B cell (primary cell): Measurements from ENCODE around the gene STAG1. TPM values are rescaled to one million over a fixed set of nuclear protein-coding genes. Genes with fewer than 3 reads are reported as not detected.

ENCODE experiments used
- ATAC-seq: fragments of 200-7000 bp; cut with Tn5 transposase; one replicate; pipeline ENCODE4 v1.10.0; 2021; ENCODE audit warnings: low read depth, mild to moderate bottlenecking, moderate number of reproducible peaks, moderate library complexity
- CTCF ChIA-PET: fragments of 350-600 bp; sonication (Branson Sonifier 250); formaldehyde crosslinking; loops from one replicate; lab custom pipeline; 2021; ENCODE audit warnings: antibody characterized with exemption, inconsistent platforms; lab: Charles Lee
- POLR2A ChIA-PET: fragments of 350-600 bp; sonication (Branson Sonifier 250); formaldehyde crosslinking; loops from one replicate; lab custom pipeline; 2021; ENCODE audit warnings: antibody characterized with exemption; lab: Charles Lee
- DNase-seq: peaks from one replicate; pipeline ENCODE4 v3.0.0; 2013
- H2AFZ ChIP-seq: 2 replicates; pipeline ENCODE4 v1.6.1; 2012; ENCODE audit warnings: mild to moderate bottlenecking, low read depth, low read length; ENCODE audit not compliant: insufficient read depth, poor library complexity, severe bottlenecking
- H3K27ac ChIP-seq, 2 donors: 1 replicate in 1 of 2; 2 replicates in 1 of 2; pipeline ENCODE4 v1.5.1; 2012 to 2013; ENCODE audit warnings: low read length in 2 of 2, mild to moderate bottlenecking in 2 of 2, moderate library complexity in 1 of 2
- H3K27me3 ChIP-seq, 4 experiments: fragments of 200-600 bp in 1 of 4; sonication (generic) in 1 of 4; replicated peaks in 1 of 4; 1 replicate in 2 of 4; 2 replicates in 2 of 4; pipeline versions ENCODE4 v1.6.1 to v1.7.0; 2013 to 2016; ENCODE audit warnings: low read length in 3 of 4, mild to moderate bottlenecking in 2 of 4, mixed read lengths in 1 of 4, moderate library complexity in 1 of 4; ENCODE audit not compliant: insufficient read depth in 4 of 4, control insufficient read depth in 3 of 4; ENCODE audit errors: control extremely low read depth in 1 of 4
- H3K36me3 ChIP-seq, 2 experiments: replicated peaks in 1 of 2; 1 replicate in 1 of 2; 2 replicates in 1 of 2; pipeline versions ENCODE4 v1.6.1 to v1.7.1; 2013; ENCODE audit warnings: low read length in 1 of 2; ENCODE audit not compliant: insufficient read depth in 2 of 2, control insufficient read depth in 1 of 2; ENCODE audit errors: control extremely low read depth in 1 of 2, extremely low read depth in 1 of 2
- H3K4me1 ChIP-seq, 2 donors: fragments of 200-600 bp in 1 of 2; sonication (generic) in 1 of 2; 1 replicate in 1 of 2; 2 replicates in 1 of 2; pipeline versions ENCODE4 v1.5.1 to v1.6.1; 2013 to 2017; ENCODE audit warnings: low read length in 2 of 2; ENCODE audit not compliant: control insufficient read depth in 2 of 2, insufficient read depth in 2 of 2
- H3K4me2 ChIP-seq: replicated peaks from 2 replicates; pipeline ENCODE3; 2012; ENCODE audit warnings: mild to moderate bottlenecking, low read depth, low read length; ENCODE audit not compliant: poor library complexity, severe bottlenecking
- H3K4me3 ChIP-seq, 5 experiments: fragments of 200-600 bp in 1 of 5; sonication (generic) in 1 of 5; 1 replicate in 3 of 5; 2 replicates in 2 of 5; pipeline versions ENCODE4 v1.5.1 to v1.7.0; 2011 to 2016; ENCODE audit warnings: low read length in 4 of 5, mild to moderate bottlenecking in 4 of 5, low read depth in 2 of 5, control low read depth in 1 of 5, moderate library complexity in 1 of 5; ENCODE audit not compliant: insufficient read depth in 1 of 5; ENCODE audit errors: control extremely low read depth in 1 of 5, extremely low read depth in 1 of 5
- H3K79me2 ChIP-seq: fragments of 200-600 bp; sonication (generic); one replicate; pipeline ENCODE4 v1.6.0; 2016; ENCODE audit warnings: low read length; ENCODE audit not compliant: control insufficient read depth, insufficient read depth
- H3K9ac ChIP-seq: fragments of 200-600 bp; sonication (generic); 2 replicates; pipeline ENCODE4 v1.6.1; 2017; ENCODE audit warnings: mild to moderate bottlenecking, low read length, moderate library complexity
- H3K9me3 ChIP-seq, 3 donors: one replicate each; pipeline versions ENCODE4 v1.6.1 to v1.7.1; 2013; ENCODE audit warnings: low read length in 2 of 3; ENCODE audit not compliant: control insufficient read depth in 2 of 3, insufficient read depth in 1 of 3; ENCODE audit errors: control extremely low read depth in 1 of 3
- H4K20me1 ChIP-seq: 2 replicates; pipeline ENCODE4 v1.6.0; 2012; ENCODE audit warnings: mild to moderate bottlenecking, low read length; ENCODE audit not compliant: insufficient read depth, control insufficient read depth, poor library complexity, severe bottlenecking
- H3K27ac Mint-ChIP-seq: one replicate; pipeline ENCODE4 v1.8.0; 2021; ENCODE audit warnings: mixed read lengths
- H3K27me3 Mint-ChIP-seq: one replicate; pipeline ENCODE4 v1.8.0; 2021; ENCODE audit warnings: mixed read lengths
- H3K4me1 Mint-ChIP-seq: one replicate; pipeline ENCODE4 v1.8.0; 2021; ENCODE audit warnings: mixed read lengths
- H3K4me3 Mint-ChIP-seq: one replicate; pipeline ENCODE4 v1.8.0; 2021; ENCODE audit warnings: mixed read lengths
- H3K9me3 Mint-ChIP-seq: one replicate; pipeline ENCODE4 v1.8.0; 2022; ENCODE audit warnings: mixed read lengths; ENCODE audit not compliant: insufficient read depth
- EZH2 ChIP-seq: IDR thresholded peaks from 2 replicates; pipeline ENCODE4 v1.6.1; 2012; ENCODE audit warnings: borderline replicate concordance, low read depth, mild to moderate bottlenecking, moderate library complexity, low read length; ENCODE audit not compliant: insufficient read depth, poor library complexity, severe bottlenecking
- WGBS: methylation state at CpG from one replicate; pipeline ENCODE4 v1.1.5; 2013; ENCODE audit warnings: missing lambda C conversion rate; ENCODE audit not compliant: insufficient coverage; 5-methylcytosine and 5-hydroxymethylcytosine counted together
- intact Hi-C: fragments of 100-400 bp; cut with micrococcal nuclease; formaldehyde crosslinking; loops from one replicate; pipeline ENCODE4 v1.10.0; 2022
- polyA plus RNA-seq: library from polyadenylated mRNA; depleted of rRNA; stranded (reverse); fragments of >200 nt; gene quantifications from 2 replicates; pipeline ENCODE4 v1.2.3, GENCODE V29; 2012
- total RNA-seq, 2 donors: library from RNA; stranded (reverse); fragments of 120-200 nt in 1 of 2; gene quantifications; 1 replicate in 1 of 2; 2 replicates in 1 of 2; pipeline versions ENCODE4 v1.2.3 to v1.2.4, GENCODE V29; 2013 to 2022
- TF ChIP-seq, protein P1 (sequence below): fragments of 200-600 bp; IDR thresholded peaks from one replicate; pipeline ENCODE4 v1.8.0; 2022; ENCODE audit warnings: antibody characterized with exemption, mild to moderate bottlenecking

Gene STAG1
- total and polyA plus RNA-seq, 2 donors (not counting 1 experiment from before 2014, with no cell fraction given), result 9.2 to 77.0 TPM

DNA sequence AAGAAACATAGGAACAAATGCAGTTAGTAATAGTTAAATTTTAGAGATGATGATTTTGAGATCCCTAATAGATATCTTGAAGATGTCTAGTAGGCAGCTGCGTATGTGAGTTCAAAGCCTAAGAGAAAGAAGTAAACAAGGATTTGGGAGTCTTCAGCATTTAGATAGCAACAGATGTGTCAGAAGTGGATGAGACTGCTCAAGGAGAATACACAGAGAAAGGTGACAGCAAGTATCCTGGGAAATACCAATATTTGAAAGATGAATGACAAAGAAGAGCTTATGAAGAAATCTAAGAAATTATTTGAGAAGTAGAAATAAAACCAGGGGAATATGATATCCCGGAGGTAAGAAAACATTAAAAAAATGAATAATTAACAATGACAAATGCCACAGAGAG is 371.1 kb downstream of the STAG1 start:
- ChIA-PET POLR2A (no interaction called here), CTCF (interaction anchor here (1.3 to 1.6 kb wide), 2 partner anchors 12 to 633 kb away, joined by 3 read pairs; no protein-coding TSS in a partner anchor)
- WGBS, result 100% methylated on average over 1 of the region's 2 CpGs
- intact Hi-C loops, result no loop called here
- Mint-ChIP-seq H3K4me3 (no peak overlapping the region), H3K27ac (no peak overlapping the region), H3K4me1 (no peaks in the 10 kb centered on the region), H3K9me3 (no peaks in the 10 kb centered on the region), H3K27me3 (no peaks in the 10 kb centered on the region)
- ATAC-seq (no peak), DNase-seq (no peak)
- Histone ChIP-seq H3K4me2 (no peak overlapping the region), H3K27ac (no peak overlapping the region), H3K9ac (no peak overlapping the region), H3K4me3 (no peak overlapping the region), H4K20me1 (no peaks in the 10 kb centered on the region), H3K27me3 (no peaks in the 10 kb centered on the region), H3K36me3 (peaks cover 2 to 8% of the 10 kb centered on the region in 2 experiments), H2AFZ (no peak overlapping the region), H3K9me3 (no peaks in the 10 kb centered on the region), H3K79me2 (no peaks in the 10 kb centered on the region), H3K4me1 (no peaks in the 10 kb centered on the region)
- TF ChIP-seq EZH2, result no peak
- TF ChIP-seq, protein P1, sequence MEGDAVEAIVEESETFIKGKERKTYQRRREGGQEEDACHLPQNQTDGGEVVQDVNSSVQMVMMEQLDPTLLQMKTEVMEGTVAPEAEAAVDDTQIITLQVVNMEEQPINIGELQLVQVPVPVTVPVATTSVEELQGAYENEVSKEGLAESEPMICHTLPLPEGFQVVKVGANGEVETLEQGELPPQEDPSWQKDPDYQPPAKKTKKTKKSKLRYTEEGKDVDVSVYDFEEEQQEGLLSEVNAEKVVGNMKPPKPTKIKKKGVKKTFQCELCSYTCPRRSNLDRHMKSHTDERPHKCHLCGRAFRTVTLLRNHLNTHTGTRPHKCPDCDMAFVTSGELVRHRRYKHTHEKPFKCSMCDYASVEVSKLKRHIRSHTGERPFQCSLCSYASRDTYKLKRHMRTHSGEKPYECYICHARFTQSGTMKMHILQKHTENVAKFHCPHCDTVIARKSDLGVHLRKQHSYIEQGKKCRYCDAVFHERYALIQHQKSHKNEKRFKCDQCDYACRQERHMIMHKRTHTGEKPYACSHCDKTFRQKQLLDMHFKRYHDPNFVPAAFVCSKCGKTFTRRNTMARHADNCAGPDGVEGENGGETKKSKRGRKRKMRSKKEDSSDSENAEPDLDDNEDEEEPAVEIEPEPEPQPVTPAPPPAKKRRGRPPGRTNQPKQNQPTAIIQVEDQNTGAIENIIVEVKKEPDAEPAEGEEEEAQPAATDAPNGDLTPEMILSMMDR, result no peak

DNA sequence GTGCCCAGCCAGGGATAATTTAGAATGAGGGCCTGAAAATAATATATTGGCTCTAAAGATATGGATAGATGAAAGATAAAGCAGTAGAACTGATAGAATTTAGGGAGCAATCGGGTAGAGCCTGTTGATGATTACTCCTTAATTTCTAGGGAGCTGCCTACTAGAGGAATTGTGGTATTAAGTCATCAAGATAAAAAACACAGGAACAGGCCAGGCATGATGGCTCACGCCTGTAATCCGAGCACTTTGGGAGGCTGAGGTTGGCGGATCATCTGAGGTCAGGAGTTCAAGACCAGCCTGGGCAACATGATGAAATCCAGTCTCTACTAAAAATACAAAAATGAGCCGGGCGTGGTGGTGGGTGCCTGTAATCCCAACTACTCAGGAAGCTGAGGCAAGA is 371.6 kb downstream of the STAG1 start:
- Histone ChIP-seq H4K20me1 (no peaks in the 10 kb centered on the region), H3K36me3 (peaks cover 2 to 8% of the 10 kb centered on the region in 2 experiments), H3K4me2 (no peak overlapping the region), H3K27ac (no peak overlapping the region), H3K9me3 (no peaks in the 10 kb centered on the region), H3K79me2 (no peaks in the 10 kb centered on the region), H3K27me3 (no peaks in the 10 kb centered on the region), H3K4me1 (no peaks in the 10 kb centered on the region), H3K9ac (no peak overlapping the region), H3K4me3 (no peak overlapping the region), H2AFZ (no peak overlapping the region)
- DNase-seq (no peak), ATAC-seq (no peak)
- Mint-ChIP-seq H3K9me3 (no peaks in the 10 kb centered on the region), H3K4me1 (no peaks in the 10 kb centered on the region), H3K4me3 (no peak overlapping the region), H3K27me3 (no peaks in the 10 kb centered on the region), H3K27ac (no peak overlapping the region)
- WGBS, result 96% methylated on average over 4 of the region's 6 CpGs
- intact Hi-C loops, result no loop called here
- POLR2A ChIA-PET, result no interaction called here
- CTCF ChIA-PET, result interaction anchor here (1.6 kb wide), 2 partner anchors 11 to 633 kb away, joined by 3 to 9 read pairs; no protein-coding TSS in a partner anchor
- TF ChIP-seq, protein P1, result no peak
- no peak for TF ChIP-seq EZH2
